Activated CD4-positive, alpha-beta T cell treated with anti-CD3 and anti-CD28 coated beads, Interleukin-2, amount 50 U/mL, for 24 hours (primary cell): ENCODE results near the gene SLC25A41.
A peak's percentile ranks its signal among the peaks of the same experiment; 100 is the strongest.

Experiments
- DNase-seq, 2 donors: peaks; one replicate each; pipeline ENCODE4 v3.0.0-alpha.2; 2020; ENCODE audit warnings: low read depth in 1 of 2, low spot score in 1 of 2

SLC25A41 gene

DNA sequence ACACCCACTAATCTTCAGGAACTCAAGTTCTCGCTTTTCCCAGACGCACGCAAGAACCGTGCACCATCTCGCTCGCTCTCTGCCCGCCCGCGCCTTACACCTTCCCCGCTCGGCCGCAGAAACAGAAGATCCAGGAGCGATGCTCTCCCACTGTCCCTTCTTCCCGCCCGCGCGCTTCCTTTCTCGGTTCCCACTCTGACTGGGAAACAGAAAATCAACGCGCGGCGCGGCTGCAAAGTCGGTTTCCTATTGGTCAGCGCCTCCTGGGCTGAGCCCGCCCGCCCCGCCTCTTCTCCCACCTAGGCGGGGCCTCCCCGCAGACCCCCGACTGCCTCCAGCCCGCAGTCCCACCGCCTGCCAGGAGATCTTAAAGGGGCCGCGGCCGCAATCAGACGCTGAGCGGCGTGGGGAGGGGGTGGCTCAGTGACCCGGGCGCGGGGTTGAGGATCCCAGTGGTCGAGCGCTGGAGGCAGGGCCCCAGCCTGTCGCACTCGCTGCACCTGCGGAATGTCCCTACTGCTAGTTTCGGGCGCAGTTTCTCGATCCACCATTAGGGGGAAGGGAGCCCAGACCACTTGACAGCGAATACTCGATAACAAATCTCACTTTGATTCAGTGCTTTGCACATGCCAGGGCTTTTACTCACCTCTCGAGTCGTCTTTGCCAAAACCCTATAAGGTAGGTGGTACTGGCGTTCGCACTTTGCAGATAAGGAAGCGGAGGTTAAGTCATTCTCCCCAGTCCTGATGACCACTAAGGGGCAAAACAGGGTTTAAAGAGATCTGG is 26.7 kb upstream of the SLC25A41 start:
- DNase-seq = peak; percentile 94 to 95

DNA sequence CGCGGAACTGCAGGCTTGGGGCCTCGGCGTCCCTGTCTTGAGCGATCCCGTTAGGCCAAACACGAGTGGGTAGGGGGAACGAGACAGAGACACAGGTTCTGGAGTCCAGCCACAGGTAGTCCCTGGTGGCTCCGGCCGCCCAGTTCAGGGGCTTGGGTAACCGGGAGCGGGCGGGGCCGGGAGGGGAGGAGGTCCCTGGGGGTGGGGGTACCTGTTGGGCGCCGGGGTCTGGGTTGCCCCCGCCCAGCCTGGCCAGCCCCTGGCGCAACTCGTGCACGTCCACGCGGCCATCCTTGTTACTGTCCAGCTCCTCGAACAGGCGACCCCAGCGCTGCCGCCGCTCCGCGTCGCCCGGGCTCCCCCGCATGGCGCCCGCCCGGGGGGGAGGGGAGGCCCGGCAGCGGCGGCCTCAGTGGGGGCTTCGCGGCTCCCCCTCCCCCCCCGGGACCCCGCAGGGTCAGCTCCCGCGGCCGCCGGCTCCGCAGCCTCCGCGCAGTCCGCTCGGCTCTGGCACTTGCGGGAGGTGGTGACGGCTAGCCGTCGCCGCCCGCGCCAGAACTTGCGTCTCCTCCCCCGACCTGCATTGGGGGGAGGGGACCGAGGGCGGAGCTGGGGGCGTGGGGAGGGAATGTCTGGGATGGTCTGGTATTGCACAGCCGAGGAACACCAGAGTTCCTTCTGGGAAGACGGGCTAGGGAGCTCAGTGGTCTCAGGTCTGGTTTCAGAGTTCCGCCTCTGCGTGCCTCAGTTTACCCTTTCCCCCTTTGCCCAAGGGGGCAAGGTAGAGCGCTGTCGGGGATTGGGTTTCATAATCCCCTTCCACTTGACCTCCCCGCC is 25.9 kb upstream of the SLC25A41 start, which contains the start of gene SLC25A23:
SLC25A23 (minus strand) TSS at position 531 of the 837 bp plus-strand sequence; CDS start at position 367, 164 bp downstream.
- DNase-seq = peak; percentile 35 to 40

DNA sequence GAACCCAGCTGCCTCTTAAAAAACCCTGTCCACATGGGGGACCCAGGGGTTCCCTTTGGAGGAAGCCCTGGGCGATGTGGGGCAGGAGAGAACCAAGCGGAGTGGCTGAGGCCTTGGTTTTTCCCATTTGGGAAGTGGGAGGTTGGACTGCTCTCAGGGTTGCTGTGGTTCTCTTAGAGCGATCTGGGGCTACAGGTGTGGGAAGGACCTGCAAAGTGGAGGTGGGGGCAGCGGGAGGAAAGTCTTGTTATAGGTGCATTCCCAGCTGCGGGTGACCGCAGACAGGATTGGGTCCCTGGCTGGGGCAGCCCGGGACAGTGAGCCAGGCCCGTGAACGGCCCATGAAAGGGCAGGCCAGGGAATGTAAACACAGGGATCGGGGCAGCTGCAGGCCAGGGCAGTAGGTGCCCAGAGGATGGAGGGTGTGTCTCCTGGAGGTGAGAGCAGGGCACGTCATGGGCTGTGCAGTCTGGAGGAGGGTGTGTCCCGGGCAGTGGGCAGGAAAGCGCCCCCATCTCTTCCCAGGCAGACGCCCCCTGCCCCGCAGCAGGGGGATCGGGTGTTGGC is 25.2 kb upstream of the SLC25A41 start:
- DNase-seq = no peak

- DNase-seq = no peak
These were observed 24.6 kb upstream of the SLC25A41 start for GRCh38 chr19:6457958-6458694.

- DNase-seq = no peak
These were observed 22.4 kb upstream of the SLC25A41 start for GRCh38 chr19:6455924-6456323.

DNA sequence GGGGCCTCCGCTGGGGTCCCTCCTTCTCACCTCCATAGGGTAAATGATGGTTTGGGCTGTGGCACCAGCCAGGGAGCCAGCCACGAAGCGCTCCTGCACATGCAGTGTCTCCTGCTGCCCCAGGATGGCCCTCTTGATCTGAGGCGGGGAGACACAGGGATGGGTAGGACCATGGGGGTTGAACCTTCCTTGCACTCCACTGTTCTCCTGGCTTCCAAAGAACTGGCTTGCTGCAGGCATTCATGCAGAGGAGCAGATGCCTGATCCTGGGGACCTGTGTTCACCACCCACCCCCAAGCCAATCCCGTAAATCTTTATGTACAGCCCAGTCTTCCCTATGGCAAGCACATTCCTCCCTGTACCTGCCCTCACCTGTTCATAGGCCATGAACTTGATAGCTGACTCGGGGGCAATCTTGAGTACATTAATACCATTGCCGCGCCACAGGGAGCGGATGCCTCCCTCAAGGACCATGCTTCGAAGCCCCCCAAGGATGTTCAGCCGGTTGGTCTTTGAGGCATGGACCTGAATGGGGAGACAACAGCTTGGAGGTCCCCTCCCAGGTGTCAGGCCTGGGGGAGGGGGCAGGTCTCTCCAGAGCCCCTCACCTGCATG is 20.5 kb upstream of the SLC25A41 start:
- DNase-seq = no peak

DNA sequence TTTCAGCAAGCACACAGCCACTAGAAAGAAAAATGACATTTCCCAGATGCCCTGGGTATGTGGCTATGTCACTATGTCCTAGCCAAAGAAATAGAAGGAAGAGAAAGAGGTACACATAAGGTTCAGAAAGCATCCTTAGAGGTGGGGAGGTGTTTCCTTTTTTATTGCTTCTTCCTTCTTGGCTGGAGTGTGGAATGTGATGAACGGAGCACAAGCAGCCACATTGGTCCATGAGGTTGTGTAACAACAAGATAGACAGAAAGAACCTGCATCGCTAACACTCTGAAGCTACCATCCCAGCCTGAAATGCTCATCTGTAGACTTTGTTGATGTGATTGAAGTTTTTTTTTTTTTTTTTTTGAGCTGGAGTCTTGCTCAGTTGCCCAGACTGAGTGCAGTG is 19.3 kb upstream of the SLC25A41 start:
- DNase-seq = no peak

DNA sequence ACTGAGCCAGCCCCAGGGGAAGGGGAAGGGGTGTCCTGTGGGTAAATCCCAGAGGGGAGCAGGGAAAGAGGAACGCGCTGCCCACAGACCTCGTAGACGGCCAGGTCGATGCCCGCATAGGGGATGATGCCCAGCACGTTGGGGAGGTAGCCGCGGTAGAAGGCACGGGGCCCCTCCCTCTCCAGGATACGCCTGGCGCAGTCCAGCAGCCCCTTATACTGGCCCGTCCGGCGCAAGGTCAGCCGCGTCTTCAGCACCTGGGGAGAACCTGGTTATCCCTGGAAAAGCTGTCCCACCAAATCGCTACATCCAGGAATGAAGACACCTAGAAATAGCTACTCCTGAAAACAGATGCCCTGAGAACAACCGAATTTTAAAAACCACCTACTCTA is 18.7 kb upstream of the SLC25A41 start:
- no peak for DNase-seq

DNA sequence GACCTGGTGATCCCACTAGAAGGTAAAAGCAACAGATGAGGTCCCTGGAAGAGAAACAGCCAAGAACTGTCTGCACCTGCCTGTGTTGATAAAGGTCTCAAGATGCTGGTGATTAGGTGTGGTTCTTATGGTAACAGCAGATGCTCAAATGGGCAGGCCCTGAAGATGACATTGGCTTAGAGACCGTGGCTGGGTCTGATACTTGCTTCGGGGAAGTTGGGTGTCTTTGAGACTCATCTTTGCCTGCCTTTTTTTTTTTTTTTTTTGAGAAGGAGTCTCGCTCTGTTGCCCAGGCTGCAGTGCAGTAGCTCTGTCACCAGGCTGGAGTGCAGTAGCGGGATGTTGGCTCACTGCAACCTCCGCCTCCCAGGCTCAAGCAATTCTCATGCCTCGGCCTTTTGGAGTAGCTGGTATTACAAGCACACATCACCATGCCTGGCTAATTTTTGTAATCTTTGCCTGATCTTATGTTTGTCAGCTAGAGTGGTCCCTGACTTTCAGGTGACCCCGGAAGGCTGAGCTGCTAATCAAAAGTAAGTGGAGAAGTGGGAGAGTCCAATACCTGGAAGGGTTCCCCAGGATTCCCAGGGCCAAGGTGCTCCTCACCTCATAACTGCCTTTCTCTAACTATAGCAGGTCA is 18.1 kb upstream of the SLC25A41 start:
- DNase-seq = no peak

DNA sequence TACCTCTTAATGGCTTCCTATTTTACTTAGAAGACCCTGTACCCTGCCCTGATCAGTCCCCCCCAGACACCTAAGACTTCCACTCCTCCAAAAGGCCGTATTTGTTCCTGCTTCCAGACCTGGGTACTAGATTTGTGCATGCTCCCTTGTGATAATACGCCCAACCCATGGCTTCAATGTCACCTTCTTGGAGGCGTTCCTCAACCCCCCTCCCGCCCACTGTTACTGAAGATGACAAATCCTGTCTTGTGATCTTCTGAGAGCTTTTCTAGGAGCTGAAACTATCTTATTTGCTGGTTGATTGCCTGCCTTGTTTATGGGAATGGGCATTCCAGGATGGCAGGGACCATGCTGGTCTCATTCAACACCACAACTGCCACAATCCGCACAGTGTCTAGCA is 16.6 kb upstream of the SLC25A41 start:
- no peak for DNase-seq

- DNase-seq = no peak
These were observed 14.5 kb upstream of the SLC25A41 start for GRCh38 chr19:6448045-6448444.

- no peak for DNase-seq
These were observed 12.9 kb upstream of the SLC25A41 start for GRCh38 chr19:6446452-6446851.

DNA sequence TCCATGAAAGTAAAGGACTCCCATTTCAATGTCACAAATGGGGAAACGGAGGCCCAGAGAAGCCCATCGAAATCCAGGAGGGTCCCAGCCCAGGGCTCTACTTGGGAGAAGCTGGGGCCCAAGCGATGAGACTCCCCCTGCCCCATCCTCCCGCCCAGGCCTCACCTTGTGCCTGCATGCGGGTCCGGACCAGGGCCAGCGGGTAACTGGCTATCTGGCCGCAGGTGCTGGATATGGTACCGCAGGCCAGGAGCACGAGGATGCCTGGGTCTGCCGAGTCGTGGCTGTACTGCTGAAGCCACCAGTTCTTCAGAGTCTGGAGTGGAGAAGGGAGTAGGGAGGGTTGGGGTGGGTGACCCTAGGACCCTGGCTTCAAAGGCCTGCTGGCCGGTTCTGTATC is 10.4 kb upstream of the SLC25A41 start:
- DNase-seq = no peak

DNA sequence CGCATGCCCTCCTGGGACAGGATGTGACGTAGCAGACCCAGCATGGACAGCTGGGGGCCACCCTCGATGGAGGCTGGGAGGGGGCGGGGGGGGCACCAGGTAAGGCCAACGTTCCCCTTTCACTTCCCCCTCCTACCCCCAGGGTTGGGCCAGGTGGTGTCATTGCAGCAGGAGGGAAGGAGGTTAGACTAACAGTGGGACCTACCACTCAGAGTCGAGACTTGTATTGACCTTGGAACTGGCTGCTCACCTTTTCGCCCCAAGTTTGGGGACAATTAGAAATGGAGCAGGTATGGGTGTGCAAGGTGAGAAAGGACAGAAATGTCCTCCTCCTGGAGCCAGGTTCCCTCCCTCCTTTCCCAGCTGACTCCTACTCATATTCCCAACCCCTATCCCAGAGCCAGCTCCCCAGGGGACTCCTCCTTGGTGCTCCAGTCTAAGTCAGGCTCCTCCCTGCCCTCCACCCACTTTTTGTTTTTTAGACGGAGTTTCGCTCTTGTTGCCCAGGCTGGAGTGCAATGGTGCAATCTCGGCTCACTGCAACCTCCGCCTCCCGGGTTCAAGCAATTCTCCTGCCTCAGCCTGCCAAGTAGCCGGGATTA is 8.6 kb upstream of the SLC25A41 start:
- no peak for DNase-seq

DNA sequence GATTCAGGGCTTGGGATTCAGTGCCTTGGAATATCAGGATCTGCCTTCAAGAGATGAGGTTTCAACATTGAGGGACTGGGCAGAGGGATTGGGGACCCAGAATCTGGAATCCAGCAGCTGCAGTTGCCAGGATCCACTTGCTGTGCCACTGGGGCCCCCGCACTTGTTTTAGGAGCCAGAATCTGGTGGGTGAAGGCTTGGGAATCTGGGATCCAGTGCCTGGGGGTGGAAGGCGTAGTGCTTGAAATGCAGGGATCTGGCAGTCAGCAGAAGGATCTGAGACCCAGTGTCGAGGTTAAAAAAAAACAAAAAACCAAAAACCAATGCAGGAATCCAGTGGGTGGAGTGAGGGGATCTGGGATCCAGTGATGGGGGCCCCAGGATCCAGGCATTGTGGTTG is 7.3 kb upstream of the SLC25A41 start:
- DNase-seq = no peak

DNA sequence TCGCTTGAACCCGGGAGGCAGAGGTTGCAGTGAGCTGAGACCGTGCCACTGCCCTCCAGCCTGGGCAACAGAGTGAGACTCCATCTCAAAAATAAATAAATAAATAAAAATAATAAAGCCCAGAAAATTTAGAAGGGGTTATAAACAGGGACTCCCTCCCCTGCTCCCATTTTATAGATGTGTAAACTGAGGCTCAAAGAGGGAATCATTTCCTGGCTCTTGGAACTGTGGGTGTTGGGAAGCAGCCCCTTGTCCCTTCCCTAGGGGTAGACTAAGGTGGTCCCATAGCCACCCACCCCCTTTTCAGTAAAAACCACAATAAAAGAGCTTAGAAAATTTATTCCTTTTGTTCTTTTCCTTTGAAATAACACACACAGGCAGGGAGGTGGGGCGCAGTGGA is 6.2 kb upstream of the SLC25A41 start:
- DNase-seq = no peak

DNA sequence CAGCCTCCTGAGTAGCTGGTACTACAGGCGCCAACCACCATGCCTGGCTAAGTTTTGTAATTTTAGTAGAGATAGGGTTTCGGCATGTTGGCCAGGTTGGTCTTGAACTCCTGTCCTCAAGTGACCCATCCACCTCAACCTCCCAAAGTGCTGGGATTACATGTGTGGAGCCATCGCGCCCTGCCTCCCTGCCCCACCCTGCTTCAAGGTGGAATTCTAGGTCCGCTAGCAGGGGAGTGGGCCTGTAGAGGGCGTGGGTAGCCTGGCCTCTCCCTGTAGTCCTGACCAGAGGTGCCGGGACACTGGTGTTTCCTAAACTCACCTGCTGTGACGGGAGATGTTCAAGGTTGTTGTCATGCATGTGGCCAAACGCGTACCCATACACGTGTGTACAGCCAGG is 398 bp downstream of the SLC25A41 start:
- no peak for DNase-seq

- no peak for DNase-seq
These were observed 1.7 kb downstream of the SLC25A41 start for GRCh38 chr19:6431891-6432290.

DNA sequence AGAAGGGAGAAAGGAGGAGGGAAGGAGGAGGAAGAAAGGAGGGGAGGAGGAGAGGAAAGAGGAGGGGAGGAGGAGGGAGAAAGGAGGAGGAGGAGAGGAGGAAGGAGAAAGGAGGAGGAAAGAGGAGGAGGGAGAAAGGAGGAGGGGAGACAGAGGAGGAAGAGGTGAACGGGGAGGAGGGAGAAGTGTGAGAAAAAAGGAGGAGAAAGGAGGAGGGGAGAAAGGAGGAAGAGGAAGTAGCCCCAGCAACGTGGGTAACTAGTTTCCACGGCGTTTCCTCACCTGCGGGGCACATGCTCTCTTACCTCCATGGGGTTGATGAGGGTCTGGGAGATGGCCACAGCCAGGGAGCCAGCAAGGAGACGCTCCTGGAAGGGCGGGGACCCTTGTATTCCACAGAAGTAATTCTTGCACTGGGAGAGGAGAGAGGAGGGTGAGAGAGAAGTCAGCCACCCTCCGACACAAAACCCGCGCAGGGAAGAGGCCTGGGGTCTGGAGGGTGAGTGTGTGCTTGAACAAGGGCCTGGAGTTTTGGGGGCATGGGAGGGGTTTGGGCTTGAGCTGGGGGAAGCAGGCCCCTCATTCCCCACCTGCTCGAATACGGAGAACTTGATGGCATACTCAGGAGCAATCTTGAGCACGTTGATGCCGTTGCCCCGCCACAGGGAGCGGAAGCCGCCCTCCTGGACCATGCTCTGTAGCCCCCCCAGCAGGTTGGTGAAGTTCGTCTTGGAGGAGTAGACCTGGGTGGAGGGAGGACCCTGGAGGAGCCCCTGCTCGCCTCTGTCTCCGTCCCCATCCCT is 3.9 kb downstream of the SLC25A41 start:
- DNase-seq = no peak
